GM10266 (cell line): ENCODE results near the gene ATP6V1G2.

Source experiments
- DNase-seq: peaks from one replicate; pipeline ENCODE4 v3.0.0; 2012; ENCODE audit errors: extremely low spot score
- CTCF ChIP-seq: IDR thresholded peaks from 2 replicates; pipeline ENCODE4 v1.5.1; 2012; ENCODE audit warnings: mild to moderate bottlenecking, low read depth; ENCODE audit not compliant: control insufficient read depth, insufficient read depth; ENCODE audit errors: missing control alignments

ATP6V1G2 gene

GRCh38 chr6:31579119-31579505, 32.7 kb upstream of the ATP6V1G2 start:
- no peak for TF ChIP-seq CTCF
- no peak for DNase-seq

GRCh38 chr6:31578184-31579118, 32.0 kb upstream of the ATP6V1G2 start:
- TF ChIP-seq CTCF: no peak
- no peak for DNase-seq

GRCh38 chr6:31577579-31577966, 31.2 kb upstream of the ATP6V1G2 start:
- TF ChIP-seq CTCF: no peak

GRCh38 chr6:31576897-31577578, 30.6 kb upstream of the ATP6V1G2 start:
- TF ChIP-seq CTCF: no peak
- peak; percentile 65 for DNase-seq

More at GRCh38 chr6:31577579-31577966, 31.2 kb upstream of the ATP6V1G2 start:
- DNase-seq: no peak

- no peak for DNase-seq
- TF ChIP-seq CTCF: no peak
Measured at GRCh38 chr6:31575952-31576685, 29.7 kb upstream of the ATP6V1G2 start.

- no peak for TF ChIP-seq CTCF
- DNase-seq: peak; percentile 83
Measured at GRCh38 chr6:31575335-31575901, 29.0 kb upstream of the ATP6V1G2 start, which contains the start of gene TNF. Gene TNF (plus strand): TSS chr6:31575565. CDS start chr6:31575742, 177 bp downstream.
